Midbrain (tissue), 1 donor: Measurements from ENCODE around the gene SEMA5A.
A peak's percentile ranks its signal among the peaks of the same experiment; 100 is the strongest.
"Not testable (repeated sequence)": the region's sequence is repeated elsewhere in the genome, so short reads cannot be mapped to it uniquely, and the experiment has no call there.

Experiments
- DNase-seq: peaks from one replicate; lab custom pipeline; 2025; lab: John Stamatoyannopoulos, UW

The SEMA5A gene

DNA sequence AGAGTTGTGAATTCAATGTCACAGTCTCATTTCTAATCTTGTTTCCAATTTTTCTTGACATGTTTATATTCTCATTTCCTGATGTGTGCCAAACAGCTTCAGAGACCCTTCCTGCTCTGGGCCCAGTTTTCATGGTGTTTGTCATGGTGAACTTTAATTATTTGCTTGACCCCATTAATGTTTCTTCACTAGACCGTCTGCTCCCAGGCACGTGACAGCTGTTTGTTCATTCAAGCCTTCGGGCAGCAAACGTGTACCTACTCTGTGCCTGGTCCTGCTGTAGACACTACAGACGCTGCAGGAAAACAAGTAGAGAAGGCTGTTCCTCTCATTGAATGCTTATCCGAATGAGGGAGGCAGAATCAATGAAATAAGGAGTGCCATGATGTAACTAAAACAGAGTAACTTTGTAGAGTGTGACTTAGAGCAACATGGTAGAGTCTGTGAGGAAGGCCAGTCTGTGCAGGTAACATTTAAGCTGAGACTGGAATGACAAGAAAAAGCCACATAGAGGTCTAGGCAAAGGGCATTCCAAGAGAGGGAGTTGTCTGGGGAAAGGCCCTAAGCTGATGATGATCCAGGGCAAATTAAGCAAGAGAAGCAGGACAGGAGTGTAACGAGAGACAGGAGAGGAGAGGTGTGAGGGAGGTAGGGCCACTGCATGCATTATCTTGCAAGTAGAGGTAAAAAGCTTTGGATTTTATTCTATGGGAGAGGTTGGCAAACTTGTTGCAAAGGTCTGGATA, 191.4 kb downstream of the SEMA5A start:
- no peak for DNase-seq

DNA sequence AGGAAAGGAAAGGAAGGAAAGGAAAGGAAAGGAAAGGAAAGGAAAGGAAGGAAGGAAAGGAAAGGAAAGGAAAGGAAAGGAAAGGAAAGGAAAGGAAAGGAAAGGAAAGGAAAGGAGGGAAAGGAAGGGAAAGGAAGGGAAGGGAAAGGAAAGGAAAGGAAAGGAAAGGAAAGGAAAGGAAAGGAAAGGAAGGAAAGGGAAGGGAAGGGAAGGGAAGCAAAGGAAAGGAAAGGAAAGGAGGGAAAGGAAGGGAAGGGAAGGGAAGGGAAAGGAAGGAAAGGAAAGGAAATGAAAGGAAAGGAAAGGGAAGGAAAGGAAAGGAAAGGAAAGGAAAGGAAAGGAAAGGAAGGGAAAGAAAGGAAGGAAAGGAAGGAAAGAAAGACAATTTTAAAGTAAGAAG, 192.8 kb downstream of the SEMA5A start:
- not testable (repeated sequence) for DNase-seq

DNA sequence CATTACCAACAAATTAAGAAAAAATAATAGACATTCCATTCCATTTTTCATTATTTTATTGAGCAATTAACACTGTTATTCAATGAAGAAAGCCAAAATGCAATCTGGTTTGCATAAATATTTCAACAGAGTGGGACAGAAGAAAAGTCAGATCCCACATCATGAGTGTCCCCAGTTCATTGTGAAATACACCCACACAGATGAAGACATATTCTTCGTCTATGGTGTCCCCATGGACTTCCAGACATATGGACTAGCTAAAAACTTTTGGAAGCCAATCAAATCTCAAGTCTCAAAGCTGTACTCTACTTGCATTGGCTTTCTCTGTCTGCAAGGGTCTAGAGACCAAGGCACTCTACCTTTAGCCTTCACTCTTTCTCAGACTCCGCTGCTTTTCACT, 194.3 kb downstream of the SEMA5A start:
- no peak for DNase-seq

DNA sequence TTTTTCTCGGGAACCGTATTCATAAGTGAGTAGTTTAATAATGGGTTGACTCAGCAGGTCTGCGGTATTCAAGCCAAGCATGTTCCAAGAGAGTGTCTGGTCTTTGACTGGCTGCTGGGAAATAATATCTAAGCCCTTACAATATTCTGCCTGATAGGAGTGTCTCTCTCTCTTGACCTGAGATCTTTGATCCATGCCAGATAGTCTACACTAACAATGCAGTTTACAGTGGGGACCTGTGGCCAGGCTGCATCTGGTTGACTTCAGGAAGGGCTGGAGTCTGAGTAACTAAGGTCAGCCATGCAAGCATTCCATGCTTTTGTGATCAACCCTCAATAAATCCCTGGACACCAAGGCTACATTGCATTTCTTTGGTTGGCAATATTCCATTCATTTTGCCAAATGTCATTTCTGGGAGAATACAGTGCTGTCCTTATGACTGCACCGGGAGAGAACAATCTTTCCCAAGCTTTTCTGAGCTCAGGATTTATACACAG, 195.5 kb downstream of the SEMA5A start:
- no peak for DNase-seq

DNA sequence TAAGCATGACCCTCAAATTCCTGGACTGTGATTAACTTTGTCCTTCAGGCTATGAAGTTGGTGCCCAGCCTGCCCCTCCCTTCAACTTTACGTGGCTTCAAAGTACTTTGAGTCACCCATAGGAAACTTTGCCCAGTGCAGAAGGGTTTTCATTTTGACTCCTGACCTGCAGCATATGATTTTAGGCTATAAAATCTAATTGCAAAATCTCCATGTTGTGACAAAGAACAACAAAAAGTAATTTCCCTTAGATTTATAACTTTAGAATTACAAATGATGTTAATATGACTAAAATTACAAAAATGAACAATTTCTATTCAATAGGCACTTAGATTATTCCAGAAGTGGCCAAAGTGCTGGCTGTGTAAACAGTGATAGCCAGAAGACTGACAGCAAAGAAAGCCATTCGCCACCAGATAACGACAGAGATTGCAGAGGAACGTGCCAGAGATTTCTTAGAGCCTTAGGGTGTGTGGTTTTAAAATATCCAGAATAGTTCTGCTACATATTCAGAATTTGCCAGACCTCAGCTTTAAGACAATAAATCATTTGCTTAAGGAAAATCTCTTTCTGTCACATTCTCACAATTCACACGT, 197.4 kb downstream of the SEMA5A start:
- no peak for DNase-seq

DNA sequence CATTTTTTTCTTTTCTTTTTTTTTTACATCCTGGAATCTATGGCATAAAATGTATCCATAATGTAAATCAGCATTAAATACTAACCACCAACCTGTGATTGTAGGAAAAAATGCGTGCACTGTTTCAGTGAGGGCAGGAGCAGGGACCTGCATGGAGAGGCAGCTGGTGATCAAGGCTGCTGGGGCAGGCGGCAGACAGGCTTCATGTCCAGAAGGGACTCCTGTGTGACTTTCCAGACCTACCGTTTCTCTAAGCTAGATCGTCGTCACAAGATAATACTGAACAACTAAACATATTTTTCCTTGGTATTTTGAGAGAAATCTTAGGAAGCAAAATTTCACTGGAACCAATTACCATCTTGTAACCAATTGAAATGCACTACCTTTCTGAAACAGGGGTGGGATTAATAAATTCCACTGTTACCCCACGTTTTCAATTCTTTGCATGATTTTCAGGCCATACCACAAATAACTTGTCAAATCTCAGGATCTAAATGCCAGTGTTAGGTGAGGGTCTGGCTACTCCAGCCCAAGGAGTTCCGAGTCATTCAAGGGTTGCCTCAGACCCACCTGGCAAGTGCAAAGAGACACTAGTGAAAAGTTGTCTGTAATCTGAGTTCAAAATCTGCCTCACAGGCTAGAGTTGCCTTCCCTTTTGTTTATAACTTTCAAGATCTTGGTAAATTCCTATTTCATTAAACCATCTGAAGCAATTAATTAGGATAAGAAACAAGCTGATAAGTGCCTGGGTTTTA, 198.2 kb downstream of the SEMA5A start:
- no peak for DNase-seq

DNA sequence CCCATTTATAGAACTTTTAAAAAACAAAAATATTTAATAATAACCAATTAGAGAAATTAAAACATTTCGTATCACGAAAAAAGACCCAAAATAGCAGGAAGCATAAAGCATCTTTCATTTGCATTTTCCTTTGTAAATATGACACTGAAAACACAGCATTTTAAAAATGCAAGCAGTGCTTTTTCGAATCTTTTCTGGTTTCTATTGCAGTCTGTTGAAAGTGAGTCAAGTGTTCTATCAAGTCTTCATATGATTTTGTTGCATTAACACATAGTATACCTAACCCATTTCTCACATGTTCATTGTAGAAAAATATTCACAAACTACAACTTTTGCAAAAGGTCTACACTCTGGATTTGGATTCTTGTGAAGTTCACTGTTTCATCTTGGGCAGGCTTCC, 198.8 kb downstream of the SEMA5A start:
- no peak for DNase-seq

DNA sequence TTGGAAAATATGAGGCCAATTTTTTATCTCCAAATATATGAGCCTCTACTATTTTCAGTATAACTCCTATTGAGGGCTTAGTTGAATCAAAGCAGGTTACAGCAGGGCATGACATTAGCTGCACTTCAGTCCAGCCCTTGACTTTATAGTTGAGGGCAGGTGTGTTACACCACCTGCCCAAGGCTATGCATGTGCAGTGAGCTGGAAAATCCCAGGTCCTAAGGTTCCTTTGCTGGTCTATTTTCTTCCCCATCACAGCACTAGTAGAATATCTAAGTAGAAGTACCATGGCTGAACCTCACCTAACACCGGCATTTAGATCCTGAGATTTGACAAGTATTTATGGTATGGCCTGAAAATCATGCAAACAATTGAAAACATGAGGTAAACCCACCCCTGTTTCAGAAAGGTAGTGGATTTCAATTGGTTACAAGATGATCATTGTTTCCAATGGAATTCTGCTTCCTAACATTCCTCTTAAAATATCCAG, 201.1 kb downstream of the SEMA5A start:
- DNase-seq: no peak

DNA sequence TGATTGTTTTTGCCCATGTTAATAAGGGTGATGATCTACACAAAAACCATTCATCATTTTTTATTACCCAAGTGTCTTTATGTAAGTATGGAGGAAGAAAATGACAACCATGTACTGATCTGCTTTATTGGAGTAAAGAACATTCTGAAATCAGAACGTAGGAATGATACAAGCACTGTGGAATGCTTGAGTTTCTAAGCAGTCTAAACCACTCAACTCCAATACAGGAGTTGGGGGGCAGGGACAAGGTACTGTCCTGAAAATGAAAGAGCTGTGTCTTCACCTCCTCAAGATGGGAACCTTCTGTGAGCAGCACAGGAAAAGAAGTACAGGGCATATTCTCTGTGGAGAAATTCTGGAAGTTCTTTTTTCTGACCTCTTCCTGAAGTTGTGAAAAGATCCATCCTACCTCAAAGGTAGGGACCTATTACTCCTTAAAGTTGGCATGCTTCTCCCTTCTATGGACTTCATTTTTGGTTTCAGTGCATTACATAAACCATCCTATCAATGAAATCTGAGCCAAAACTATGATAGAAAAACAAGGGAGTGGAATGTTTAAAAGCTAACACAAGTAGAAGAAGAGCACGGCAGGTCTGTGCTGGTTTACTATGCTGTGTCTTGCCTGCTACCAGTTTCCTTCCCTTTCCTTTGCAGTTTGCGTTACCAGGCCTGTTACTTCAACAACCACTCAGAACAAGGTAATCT, 202.6 kb downstream of the SEMA5A start:
- DNase-seq: no peak

DNA sequence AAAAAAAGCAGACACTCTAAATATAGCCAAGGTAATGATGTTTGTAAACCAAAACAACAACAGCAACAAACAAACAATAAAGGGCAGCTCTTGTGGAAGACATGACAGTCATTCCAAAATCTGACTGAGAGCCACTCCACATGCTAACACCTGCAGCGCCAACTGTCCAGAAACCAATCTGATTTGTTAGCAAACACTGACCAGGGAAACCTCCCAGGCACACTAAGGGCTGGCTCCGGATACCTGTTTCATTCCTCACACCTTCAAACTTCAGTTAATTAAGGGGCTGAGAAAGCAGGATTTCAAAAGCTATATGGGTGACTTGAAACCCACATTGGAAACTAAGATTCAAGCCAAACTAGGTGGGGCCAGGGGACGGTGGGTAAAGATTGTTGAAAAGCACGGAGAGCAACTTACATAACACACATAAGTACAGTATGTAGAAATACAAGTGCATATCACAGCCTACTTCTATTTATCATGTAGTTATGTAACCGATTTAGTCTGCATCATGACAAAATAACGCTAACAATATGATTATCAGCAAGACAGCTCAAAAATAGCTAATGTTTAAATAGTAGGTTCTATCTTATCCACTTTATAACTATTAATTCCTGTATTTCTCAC, 203.6 kb downstream of the SEMA5A start:
- no peak for DNase-seq

DNA sequence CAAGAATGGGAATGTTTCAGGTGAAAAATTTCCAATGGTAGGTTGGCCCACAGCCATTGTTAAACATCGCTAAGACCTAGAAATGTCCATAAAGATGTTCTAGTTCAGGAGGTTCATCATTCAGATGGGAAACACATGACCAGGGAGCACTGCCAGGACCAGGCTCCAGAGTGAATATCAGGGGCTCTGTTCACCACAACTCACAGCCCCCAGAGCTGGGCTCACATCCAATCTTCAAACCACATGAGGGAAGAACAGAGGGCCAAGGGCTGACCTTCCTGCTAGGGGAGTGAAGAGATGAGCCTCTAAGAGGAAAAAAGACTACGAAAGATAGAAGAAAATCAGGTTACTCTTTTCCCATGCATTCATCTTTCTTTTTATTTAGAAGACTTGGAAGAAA, 205.8 kb downstream of the SEMA5A start:
- DNase-seq: no peak

DNA sequence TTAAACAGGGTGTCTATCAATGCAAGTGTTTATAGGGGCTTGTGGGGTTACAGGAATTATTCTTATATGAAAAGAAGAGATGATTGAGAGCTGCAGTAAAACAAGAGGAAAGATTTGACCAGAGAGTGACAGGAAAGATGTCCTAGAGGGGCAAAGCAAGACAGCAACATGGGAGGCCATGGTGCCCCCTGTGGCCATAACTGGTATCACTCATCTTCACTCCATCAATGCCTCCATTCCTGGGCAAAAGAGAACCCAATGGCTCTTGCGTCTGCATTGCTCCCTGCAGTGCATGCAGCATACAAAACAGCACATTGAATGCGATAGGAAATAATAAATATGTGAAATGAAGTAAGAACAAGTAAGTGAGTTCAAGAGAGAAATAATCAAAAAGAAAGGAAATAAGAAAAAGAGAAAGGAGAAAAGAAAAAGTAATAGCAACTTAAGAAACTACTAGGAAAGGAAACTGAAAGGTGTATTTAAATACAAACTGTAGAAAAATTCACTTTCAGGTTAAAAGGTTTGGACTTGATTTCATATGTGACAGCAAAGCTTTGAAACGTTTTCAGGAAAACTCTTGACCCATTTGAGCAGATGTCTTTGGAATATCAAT, 206.6 kb downstream of the SEMA5A start:
- DNase-seq: no peak

DNA sequence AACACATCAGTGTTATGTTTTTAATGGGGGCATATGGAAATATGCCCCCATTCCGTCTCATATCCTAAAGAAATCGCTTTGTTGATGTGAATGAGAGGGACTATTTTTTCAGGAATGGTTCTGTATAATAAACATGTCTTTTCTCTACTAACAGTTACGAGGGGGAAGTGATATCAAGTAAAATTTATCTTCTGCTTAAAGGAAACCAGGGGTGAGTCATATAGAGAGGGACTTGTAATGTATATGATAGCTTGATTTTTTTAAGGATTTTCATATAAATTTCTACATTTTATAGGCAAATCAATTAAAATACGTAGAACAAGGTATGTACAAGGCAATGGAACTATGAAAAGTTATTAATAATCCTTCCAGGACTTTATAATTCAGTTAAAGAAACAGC, 207.1 kb downstream of the SEMA5A start:
- no peak for DNase-seq

DNA sequence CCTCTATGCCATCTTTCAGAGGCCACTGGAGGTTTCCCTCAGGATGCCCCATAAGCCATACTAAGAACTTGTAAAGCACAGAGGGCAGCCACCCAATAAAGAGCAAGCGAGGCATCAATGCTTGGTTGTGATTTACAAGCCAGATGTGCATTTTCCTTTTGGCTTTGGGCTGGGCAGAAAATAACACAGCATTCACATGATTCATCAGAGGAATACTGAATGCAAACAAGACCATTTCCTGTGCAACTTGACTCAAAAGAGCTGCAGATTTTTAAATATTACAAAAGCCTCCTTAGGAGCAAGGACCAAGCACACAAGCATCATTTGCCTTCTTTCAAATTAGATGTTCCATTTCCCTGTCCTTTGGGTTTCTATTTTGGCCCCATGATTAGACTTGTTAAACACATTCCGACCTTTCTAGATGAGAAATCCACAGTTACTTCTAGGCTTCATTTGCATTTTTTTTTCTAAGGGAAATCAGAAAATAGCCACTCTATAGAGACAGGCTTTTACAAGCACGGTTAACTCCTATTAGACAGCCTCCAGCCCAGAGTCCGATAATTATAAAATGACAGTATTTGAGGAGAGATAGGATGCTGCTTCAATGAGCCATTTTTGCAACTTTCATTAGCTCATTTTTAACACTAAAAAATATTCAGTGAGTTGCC, 207.8 kb downstream of the SEMA5A start:
- DNase-seq: peak; percentile 52

DNA sequence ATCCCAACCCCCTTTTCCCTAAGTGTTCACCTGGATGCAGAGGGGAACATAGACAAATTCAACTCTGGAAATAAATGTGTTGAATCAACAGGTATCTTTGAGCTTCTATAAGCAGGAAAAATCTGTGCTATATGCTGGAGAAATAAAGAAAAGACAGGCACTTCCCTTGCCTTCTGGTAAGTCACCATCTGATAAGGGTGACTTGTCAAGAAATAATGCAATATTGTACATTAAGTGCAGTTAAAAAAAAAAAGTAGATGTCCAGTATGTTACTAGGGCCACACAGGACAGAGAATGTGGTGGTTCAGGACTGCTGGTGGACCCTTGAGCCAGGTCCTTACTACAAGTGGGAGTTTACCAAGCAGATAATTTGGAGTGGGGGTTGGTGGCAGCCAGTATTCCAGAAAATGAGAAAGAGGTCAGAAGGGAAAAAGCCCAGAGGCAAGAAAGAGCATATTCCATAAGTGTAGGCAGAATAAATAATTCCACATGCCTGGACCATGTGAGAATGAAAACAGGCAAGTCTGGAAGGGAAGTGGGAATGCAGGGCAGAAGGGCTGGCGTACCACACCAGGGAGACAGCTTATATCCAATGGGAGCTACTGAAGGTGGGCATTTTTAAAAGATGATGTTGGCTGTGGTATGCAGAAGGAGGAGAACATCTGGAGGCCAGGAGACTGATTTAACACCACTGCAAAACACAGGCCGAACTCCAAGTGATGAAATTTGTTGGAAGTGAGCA, 209.9 kb downstream of the SEMA5A start:
- no peak for DNase-seq

DNA sequence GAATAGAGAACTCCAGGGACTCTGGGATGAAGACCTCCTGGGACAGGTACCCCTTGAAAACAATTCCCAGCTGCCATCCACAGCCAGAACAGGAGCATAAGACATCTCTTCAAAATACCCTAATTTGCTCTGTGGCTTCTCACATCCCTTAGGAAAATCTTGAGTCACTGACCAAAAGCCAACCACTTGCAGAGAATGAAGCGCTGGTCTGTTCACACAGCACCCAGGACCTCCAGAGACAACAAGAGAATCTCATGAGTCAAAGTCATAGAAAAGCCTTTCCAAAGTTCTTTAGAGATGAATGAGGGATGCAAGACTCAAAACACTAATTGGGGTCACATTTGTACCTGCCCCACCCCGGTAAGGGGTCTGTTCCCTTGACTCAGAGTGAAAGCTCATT, 210.6 kb downstream of the SEMA5A start:
- no peak for DNase-seq

DNA sequence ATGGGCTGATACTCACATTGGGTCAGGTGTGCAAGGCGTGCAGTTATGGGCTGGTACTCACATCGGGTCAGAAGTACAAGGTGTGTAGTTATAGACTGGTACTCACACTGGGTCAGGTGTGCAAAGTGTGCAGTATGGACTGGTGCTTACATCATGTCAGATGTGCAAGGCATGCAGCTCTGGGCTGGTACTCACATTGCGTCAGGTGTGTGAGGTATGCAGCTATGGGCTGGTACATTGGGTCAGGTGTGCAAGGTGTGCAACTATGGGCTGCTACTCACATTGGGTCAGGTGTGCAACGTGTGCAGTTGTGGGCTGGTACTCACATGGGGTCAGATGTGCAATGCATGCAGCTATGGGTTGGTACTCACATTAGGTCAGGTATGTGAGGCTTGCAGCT, 213.8 kb downstream of the SEMA5A start:
- no peak for DNase-seq

DNA sequence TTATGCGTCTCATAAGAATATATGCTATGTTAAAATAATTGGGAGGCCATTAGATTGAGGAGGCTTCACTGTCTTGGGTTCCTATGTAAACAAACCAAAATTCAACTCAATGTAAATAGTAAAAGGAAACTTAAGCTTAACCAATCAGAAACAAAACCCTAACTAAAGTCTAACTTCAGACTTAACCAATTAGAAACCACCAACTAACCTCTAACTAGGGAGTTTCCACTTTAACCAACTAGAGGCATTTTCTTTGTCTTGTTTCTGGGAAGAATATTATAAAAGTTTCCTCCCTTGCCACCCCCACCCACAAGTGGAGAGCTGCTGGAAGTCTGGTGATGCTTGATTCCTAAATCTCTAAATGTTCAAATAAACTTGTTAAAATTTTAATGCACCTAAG, 214.5 kb downstream of the SEMA5A start:
- no peak for DNase-seq

DNA sequence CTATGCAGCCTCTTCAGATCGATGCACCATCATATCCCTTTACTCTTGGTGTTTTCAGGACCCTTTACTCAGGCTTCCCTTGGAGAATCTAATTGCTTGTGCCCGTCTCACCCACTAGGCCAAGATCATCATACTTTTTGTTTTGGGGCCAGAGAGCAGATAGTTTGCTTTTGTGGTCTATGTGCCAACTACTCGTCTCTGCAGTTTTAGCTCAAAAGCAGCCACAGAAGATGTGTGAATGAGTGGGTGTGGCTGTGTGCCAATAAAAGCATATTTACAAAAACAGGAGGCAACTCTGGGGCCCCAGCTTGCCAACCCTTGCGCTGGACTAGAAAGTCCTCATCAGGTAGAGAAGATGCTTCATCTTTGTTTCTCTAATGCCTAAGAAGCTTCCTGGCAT, 216.8 kb downstream of the SEMA5A start:
- no peak for DNase-seq

DNA sequence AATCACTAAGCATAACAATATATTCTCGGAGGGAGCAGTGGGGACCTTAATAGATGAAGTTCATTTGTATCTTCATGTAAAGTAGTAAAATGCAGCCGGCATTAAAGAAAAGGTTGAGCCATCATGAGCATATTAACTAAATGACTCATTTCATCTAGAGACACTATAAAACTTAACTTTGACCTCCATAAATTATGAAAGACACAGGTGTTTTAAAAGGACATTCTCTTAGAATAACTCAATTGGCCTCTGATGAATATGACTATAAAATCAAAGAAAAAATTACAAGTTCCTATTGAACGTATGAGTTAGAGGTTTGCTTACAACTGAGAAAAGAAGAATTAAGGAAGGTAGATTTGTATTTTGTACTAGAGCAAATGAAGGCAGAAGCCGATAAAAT, 220.3 kb downstream of the SEMA5A start:
- no peak for DNase-seq
